Transverse colon (tissue), 4 donors: ENCODE data around the gene TMEM59L. TPM values are rescaled to one million over a fixed set of nuclear protein-coding genes. Genes with fewer than 3 reads are reported as not detected.

ENCODE experiments used
- DNase-seq: peaks from one replicate; pipeline ENCODE4 v3.0.0-alpha.2; 2019
- H3K27ac ChIP-seq, 4 donors: fragments of 200-600 bp; sonication (generic); 2 replicates each; pipeline ENCODE4 v1.5.1; 2016 to 2018; ENCODE audit warnings: inconsistent platforms in 4 of 4
- H3K27me3 ChIP-seq: fragments of 200-600 bp; sonication (generic); 2 replicates; pipeline ENCODE4 v1.5.1; 2017; ENCODE audit warnings: inconsistent platforms
- H3K36me3 ChIP-seq, 4 donors: fragments of 200-600 bp; sonication (generic); 2 replicates each; pipeline ENCODE4 v1.5.1; 2017 to 2019; ENCODE audit warnings: inconsistent platforms in 4 of 4
- H3K4me1 ChIP-seq, 4 donors: fragments of 200-600 bp; sonication (generic); 2 replicates each; pipeline ENCODE4 v1.5.1; 2017 to 2020; ENCODE audit warnings: inconsistent platforms in 4 of 4
- H3K4me3 ChIP-seq, 4 donors: fragments of 200-600 bp; sonication (generic); 1 replicate in 1 of 4; 2 replicates in 3 of 4; pipeline versions ENCODE4 v1.5.1 to v1.6.1; 2017 to 2019; ENCODE audit warnings: inconsistent platforms in 4 of 4
- H3K9me3 ChIP-seq, 2 donors: fragments of 200-600 bp; sonication (generic); 2 replicates each; pipeline ENCODE4 v1.5.1; 2017 to 2019; ENCODE audit warnings: inconsistent platforms in 2 of 2
- EP300 ChIP-seq: sonication (generic); formaldehyde crosslinking; IDR thresholded peaks from one replicate; pipeline ENCODE4 v1.6.1; 2017; ENCODE audit warnings: antibody characterized with exemption, low read depth
- POLR2A ChIP-seq: fragments of 450-650 bp; IDR thresholded peaks from one replicate; pipeline ENCODE4 v1.6.1; 2016; ENCODE audit warnings: antibody characterized with exemption, mild to moderate bottlenecking, moderate library complexity
- POLR2AphosphoS5 ChIP-seq, 3 donors: sonication (generic); formaldehyde crosslinking; IDR thresholded peaks; one replicate each; pipeline ENCODE4 v1.6.1; 2016; ENCODE audit warnings: antibody characterized with exemption in 3 of 3
- WGBS, 2 donors: methylation state at CpG; one replicate each; pipeline ENCODE4 v1.1.5; 2018; ENCODE audit warnings: low coverage in 1 of 2; 5-methylcytosine and 5-hydroxymethylcytosine counted together
- in situ Hi-C, 4 donors: fragments of 200-750 bp; cut with MboI; loops; one replicate each; pipeline versions ENCODE4 v1.15.0 to v1.15.1; 2017; ENCODE audit warnings: low sequenced_read_pairs in 3 of 4, low pct_ligation_motif_present in 1 of 4, low pct_unique_long_range_greater_than_20kb in 1 of 4
- intact Hi-C: fragments of 100-400 bp; cut with DNase I; formaldehyde crosslinking; loops from one replicate; pipeline ENCODE4 v1.15.1; 2023; ENCODE audit warnings: low total_unique reads
- total RNA-seq, 4 donors: library from RNA; depleted of rRNA; stranded (reverse); fragments of >200 nt; gene quantifications; one replicate each; pipeline ENCODE4 v1.1.0, GENCODE V29; 2016
- TF ChIP-seq, protein P1 (sequence below), 5 experiments: fragments of 200-600 bp in 3 of 5; fragments of 450-650 bp in 2 of 5; sonication (generic) in 3 of 5; IDR thresholded peaks; 1 replicate in 2 of 5; 2 replicates in 3 of 5; pipeline ENCODE4 v1.5.1; 2016 to 2017; ENCODE audit warnings: antibody characterized with exemption in 5 of 5, inconsistent platforms in 3 of 5, mild to moderate bottlenecking in 2 of 5, moderate library complexity in 1 of 5

Gene TMEM59L
- total RNA-seq, 4 donors from 2014 or later, result 0.48 to 21.7 (median 8.6) TPM

DNA sequence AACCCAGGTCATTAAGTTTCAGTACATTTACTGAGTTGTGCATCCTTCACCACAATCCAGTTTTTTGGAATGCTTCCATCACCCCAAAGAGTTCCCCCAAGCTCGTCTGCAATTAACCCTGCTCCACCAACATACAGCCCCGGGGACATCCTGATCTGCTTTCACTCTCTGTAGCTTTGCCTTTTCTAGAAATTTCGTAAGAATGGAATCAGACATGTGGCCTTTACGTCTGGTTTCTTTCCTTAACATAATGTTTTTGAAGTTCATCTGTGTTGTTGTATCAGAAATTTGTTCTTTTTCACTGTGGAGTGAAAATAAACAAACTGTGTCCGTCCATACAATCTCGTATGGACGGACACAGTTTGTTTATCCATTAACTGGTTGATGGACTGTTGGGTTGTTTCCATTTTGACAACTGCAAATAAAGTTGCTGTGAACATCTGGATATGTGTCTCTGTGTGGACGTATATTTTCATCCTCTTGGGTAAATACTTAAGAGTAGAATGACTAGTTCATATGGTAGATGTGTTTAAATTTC, 27.1 kb downstream of the TMEM59L start:
- H3K36me3 ChIP-seq, result no peaks in the 10 kb centered on the region
- H3K9me3 ChIP-seq, result no peaks in the 10 kb centered on the region
- TF ChIP-seq, protein P1, sequence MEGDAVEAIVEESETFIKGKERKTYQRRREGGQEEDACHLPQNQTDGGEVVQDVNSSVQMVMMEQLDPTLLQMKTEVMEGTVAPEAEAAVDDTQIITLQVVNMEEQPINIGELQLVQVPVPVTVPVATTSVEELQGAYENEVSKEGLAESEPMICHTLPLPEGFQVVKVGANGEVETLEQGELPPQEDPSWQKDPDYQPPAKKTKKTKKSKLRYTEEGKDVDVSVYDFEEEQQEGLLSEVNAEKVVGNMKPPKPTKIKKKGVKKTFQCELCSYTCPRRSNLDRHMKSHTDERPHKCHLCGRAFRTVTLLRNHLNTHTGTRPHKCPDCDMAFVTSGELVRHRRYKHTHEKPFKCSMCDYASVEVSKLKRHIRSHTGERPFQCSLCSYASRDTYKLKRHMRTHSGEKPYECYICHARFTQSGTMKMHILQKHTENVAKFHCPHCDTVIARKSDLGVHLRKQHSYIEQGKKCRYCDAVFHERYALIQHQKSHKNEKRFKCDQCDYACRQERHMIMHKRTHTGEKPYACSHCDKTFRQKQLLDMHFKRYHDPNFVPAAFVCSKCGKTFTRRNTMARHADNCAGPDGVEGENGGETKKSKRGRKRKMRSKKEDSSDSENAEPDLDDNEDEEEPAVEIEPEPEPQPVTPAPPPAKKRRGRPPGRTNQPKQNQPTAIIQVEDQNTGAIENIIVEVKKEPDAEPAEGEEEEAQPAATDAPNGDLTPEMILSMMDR (IDR thresholded peaks at IDR 0.05), result no peak
- TF ChIP-seq POLR2AphosphoS5 (IDR thresholded peaks at IDR 0.05) (no peak), EP300 (no peak), POLR2A (no peak)
- no peak for DNase-seq
- in situ Hi-C loops, result no loop called here
- H3K27me3 ChIP-seq, result no peaks in the 10 kb centered on the region
- 69 to 78% methylated on average over 8 of the region's 8 CpGs for WGBS, 2 donors
- H3K4me1 ChIP-seq, result peaks cover 16 to 38% (median 26%) of the 10 kb centered on the region in 4 donors
- no peak overlapping the region for H3K27ac ChIP-seq
- intact Hi-C loops, result no loop called here
- H3K4me3 ChIP-seq, result no peak overlapping the region

DNA sequence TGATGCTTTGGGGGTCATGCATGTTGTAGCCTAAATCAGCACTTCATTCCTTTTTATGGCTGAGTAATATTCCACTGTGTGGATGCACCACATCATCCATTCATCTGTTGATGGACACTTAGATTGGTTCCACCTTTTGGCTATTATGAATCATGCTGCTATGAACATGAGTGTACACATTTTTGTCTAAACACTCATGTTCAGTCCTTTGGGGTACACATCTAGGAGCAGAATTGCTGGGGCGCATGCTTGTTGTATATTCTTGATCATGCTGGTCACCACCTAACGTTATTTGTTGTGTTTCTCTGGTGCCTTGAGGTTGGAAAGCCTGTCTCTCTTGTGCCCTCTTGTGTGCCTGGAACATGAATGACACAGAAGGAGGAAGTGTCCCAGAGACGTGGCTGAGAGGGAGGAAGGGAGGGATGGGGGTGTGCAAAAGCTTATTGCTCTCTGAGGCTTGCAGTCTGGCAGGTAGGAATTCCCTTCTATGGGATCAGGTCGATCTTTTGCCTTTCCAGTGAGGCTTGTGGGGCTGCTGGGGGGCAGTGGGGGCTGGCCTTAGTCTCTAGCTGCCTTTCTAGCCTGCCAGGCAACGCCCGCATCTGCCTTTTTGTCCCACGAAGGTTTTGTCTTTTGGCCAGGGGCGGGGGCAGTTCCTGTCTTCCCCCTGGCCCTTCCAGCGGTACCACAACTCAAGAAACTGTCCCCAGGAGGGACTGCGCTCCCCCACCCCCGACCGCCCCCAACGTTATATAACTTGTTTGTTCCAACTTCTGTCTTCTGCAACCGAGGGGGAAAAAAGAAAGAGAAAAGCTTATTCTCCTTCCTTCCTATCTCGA, 31.7 kb downstream of the TMEM59L start:
- Histone ChIP-seq H3K27me3 (no peaks in the 10 kb centered on the region), H3K4me3 (no peak overlapping the region), H3K4me1 (peaks cover 0 to 23% (median 14%) of the 10 kb centered on the region in 4 donors), H3K9me3 (no peaks in the 10 kb centered on the region), H3K36me3 (no peaks in the 10 kb centered on the region), H3K27ac (peak overlapping the region in 3 of 4 donors; percentile 21 to 25 (median 21))
- intact Hi-C loops, result no loop called here
- no peak for DNase-seq
- WGBS, 2 donors, result 59 to 64% methylated on average over 12 to 15 of the region's 15 CpGs
- in situ Hi-C loops, result no loop called here
- TF ChIP-seq EP300, result no peak
- TF ChIP-seq, protein P1 (IDR thresholded peaks at IDR 0.05), result peak in 1 of 5 experiments; percentile 27

DNA sequence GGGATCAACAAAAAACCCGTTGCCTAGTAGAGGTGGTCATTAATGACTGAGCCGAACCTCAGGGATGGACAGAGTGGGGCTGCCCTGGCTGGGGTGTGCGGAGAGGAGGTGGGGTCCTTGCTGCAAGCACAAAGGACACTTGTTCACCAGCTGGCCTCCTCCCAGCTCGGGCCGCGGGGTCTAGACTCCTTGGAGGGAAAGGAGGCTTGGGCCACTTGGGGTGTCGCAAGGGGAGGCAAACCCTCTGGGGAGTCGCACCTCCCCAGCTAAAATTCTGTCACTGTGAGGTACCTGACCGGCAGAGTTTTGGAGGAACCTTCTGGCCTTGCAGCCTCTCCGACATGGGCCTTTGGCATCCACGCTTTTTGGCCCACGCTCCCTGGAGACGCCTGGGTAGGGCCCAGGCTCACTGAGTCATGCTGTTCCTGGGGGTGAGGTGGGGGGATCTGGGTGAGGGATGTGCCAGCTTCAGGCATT, 32.4 kb downstream of the TMEM59L start:
- Histone ChIP-seq H3K36me3 (no peaks in the 10 kb centered on the region), H3K4me3 (no peak overlapping the region), H3K27ac (peak overlapping the region in 2 of 4 donors; percentile 21 to 25), H3K27me3 (no peaks in the 10 kb centered on the region), H3K4me1 (peaks cover 0 to 27% (median 17%) of the 10 kb centered on the region in 4 donors), H3K9me3 (no peaks in the 10 kb centered on the region)
- DNase-seq, result no peak
- TF ChIP-seq, protein P1 (IDR thresholded peaks at IDR 0.05), result no peak
- no peak for TF ChIP-seq POLR2AphosphoS5 (IDR thresholded peaks at IDR 0.05)
- no peak for TF ChIP-seq POLR2A
- TF ChIP-seq EP300, result no peak
- 38 to 77% methylated on average over 1 to 13 of the region's 13 CpGs for WGBS, 2 donors
- in situ Hi-C loops, result no loop called here
- intact Hi-C loops, result no loop called here

DNA sequence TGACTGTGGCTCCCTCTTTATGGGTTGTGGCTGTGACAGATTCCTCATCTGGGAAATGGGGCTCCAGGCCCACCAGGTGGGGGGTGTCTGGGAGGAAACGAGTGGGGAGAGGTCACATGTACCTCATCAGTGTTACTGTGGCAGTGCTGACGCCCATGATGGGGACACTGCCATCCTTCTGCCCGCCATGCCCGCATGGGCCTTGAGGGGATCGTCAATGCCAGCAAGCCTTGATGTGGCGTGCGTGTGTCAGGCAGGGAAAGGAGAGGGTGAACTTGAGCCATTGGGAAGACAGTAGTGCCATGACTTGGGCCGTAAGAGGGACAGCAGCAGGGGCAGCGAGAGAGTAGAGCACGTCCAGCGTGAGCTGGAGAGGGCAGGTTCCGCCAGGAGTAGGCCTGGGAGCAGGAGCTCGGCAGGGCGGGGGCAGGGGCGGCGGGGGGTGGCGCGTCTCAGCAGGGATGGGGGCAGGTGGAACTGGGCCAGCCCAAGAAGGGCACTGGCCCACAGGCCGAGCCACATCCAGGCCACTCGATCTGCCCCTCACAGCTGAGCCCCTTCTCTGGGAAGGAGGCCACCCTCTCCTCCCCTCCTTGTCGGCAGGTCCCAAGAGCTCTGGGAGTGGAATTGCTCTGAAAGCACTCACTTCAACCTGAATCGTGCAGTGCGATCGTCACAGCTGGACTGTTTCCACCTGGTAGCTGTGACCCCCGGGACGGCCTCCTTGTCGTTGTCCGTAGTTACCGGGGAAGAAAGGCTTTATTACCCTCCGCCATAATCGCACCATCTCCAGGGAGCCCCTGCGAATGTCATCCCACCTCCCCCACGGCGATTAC, 34.1 kb downstream of the TMEM59L start:
- DNase-seq, result no peak
- intact Hi-C loops, result no loop called here
- in situ Hi-C loops, result no loop called here
- Histone ChIP-seq H3K9me3 (no peaks in the 10 kb centered on the region), H3K27me3 (no peaks in the 10 kb centered on the region), H3K4me3 (no peak overlapping the region), H3K4me1 (peaks cover 0 to 39% (median 20%) of the 10 kb centered on the region in 4 donors), H3K27ac (no peak overlapping the region), H3K36me3 (no peaks in the 10 kb centered on the region)
- 83 to 93% methylated on average over 6 to 34 of the region's 34 CpGs for WGBS, 2 donors
- TF ChIP-seq POLR2A (no peak), EP300 (no peak), POLR2AphosphoS5 (IDR thresholded peaks at IDR 0.05) (no peak)
- TF ChIP-seq, protein P1 (IDR thresholded peaks at IDR 0.05), result no peak
